ENCODE results near the gene FAM171A1.

FAM171A1 gene

GRCh38 chr10:15352201-15352600, 18.9 kb downstream of the FAM171A1 start:
- no peaks in the 10 kb centered on the region for H3K9me3 ChIP-seq (ENCODE audit: insufficient read depth, low read depth, low read length)
- H3K36me3 ChIP-seq (ENCODE audit: insufficient read depth, low read depth, low read length) = no peaks in the 10 kb centered on the region
- H3K27me3 ChIP-seq (ENCODE audit: insufficient read depth, low read length) = no peaks in the 10 kb centered on the region
- H3K4me1 ChIP-seq (ENCODE audit: insufficient read depth, low read length) = no peaks in the 10 kb centered on the region
- H3K4me3 ChIP-seq (ENCODE audit: low read length) = no peak overlapping the region
- no peak overlapping the region for H3K9ac ChIP-seq (ENCODE audit: low read depth, low read length)
- no peak overlapping the region for H3K27ac ChIP-seq (ENCODE audit: low read length)

- Histone ChIP-seq H3K9ac (ENCODE audit: low read depth, low read length) (no peak overlapping the region), H3K27me3 (ENCODE audit: insufficient read depth, low read length) (no peaks in the 10 kb centered on the region), H3K4me3 (ENCODE audit: low read length) (no peak overlapping the region), H3K27ac (ENCODE audit: low read length) (no peak overlapping the region), H3K4me1 (ENCODE audit: insufficient read depth, low read length) (no peaks in the 10 kb centered on the region), H3K36me3 (ENCODE audit: insufficient read depth, low read depth, low read length) (no peaks in the 10 kb centered on the region), H3K9me3 (ENCODE audit: insufficient read depth, low read depth, low read length) (no peaks in the 10 kb centered on the region)
Measured at GRCh38 chr10:15351099-15351820, 19.8 kb downstream of the FAM171A1 start.

DNA sequence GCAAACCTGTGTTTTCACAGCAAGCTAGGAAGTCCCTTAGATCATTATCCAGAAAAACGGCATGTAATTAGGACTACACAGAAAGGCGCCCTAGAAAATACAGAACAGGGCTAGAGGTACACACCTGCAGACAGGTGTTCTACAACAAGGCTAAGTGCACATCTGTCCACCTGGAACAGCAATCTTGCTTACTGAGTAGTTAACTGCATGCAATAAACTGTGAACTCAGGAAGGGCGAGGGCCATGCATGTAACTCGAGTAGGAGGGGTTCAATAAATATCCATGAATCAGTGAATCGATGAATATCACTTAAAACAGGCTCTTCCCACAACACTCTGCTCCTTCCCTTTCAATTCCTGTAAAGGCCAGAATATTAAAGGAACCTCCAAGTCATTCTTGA, 22.0 kb downstream of the FAM171A1 start:
- Histone ChIP-seq H3K4me3 (ENCODE audit: low read length) (no peak overlapping the region), H3K9me3 (ENCODE audit: insufficient read depth, low read depth, low read length) (no peaks in the 10 kb centered on the region)

GRCh38 chr10:15348579-15348978, 22.5 kb downstream of the FAM171A1 start:
- Histone ChIP-seq H3K27me3 (ENCODE audit: insufficient read depth, low read length) (no peaks in the 10 kb centered on the region), H3K36me3 (ENCODE audit: insufficient read depth, low read depth, low read length) (no peaks in the 10 kb centered on the region), H3K27ac (ENCODE audit: low read length) (no peak overlapping the region), H3K4me3 (ENCODE audit: low read length) (no peak overlapping the region), H3K9ac (ENCODE audit: low read depth, low read length) (no peak overlapping the region), H3K4me1 (ENCODE audit: insufficient read depth, low read length) (peaks cover 8% of the 10 kb centered on the region; the same call in 1 of the 2 replicates), H3K9me3 (ENCODE audit: insufficient read depth, low read depth, low read length) (no peaks in the 10 kb centered on the region)

More for the DNA sequence above, 22.0 kb downstream of the FAM171A1 start:
- Histone ChIP-seq H3K4me1 (ENCODE audit: insufficient read depth, low read length) (peaks cover 8% of the 10 kb centered on the region; the same call in 1 of the 2 replicates), H3K36me3 (ENCODE audit: insufficient read depth, low read depth, low read length) (no peaks in the 10 kb centered on the region), H3K27ac (ENCODE audit: low read length) (no peak overlapping the region), H3K9ac (ENCODE audit: low read depth, low read length) (no peak overlapping the region), H3K27me3 (ENCODE audit: insufficient read depth, low read length) (no peaks in the 10 kb centered on the region)

DNA sequence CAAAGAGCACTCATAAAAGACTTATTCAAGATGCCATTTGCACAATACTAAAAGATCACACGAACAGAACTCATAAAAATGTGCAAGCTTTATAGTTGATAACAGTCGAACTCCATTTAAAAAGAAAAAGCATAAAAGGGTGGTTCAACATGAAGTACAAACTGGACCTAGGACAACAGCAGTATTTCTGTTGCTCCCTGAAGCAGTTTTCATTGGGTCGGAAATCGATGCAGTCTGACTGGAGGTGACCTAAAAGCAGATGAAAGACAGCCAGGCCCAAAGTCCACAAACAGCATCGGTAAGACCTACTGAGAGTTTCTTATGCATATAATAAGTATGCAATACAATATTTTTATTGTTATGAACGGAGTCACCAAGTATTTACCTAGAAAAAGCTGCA, 23.9 kb downstream of the FAM171A1 start:
- Histone ChIP-seq H3K9ac (ENCODE audit: low read depth, low read length) (no peak overlapping the region), H3K4me3 (ENCODE audit: low read length) (no peak overlapping the region), H3K9me3 (ENCODE audit: insufficient read depth, low read depth, low read length) (no peaks in the 10 kb centered on the region), H3K36me3 (ENCODE audit: insufficient read depth, low read depth, low read length) (no peaks in the 10 kb centered on the region), H3K27ac (ENCODE audit: low read length) (no peak overlapping the region), H3K4me1 (ENCODE audit: insufficient read depth, low read length) (peaks cover 8% of the 10 kb centered on the region; the same call in 1 of the 2 replicates), H3K27me3 (ENCODE audit: insufficient read depth, low read length) (no peaks in the 10 kb centered on the region)

GRCh38 chr10:15346440-15347141, 24.5 kb downstream of the FAM171A1 start:
- Histone ChIP-seq H3K36me3 (ENCODE audit: insufficient read depth, low read depth, low read length) (no peaks in the 10 kb centered on the region), H3K27me3 (ENCODE audit: insufficient read depth, low read length) (no peaks in the 10 kb centered on the region), H3K9me3 (ENCODE audit: insufficient read depth, low read depth, low read length) (no peaks in the 10 kb centered on the region), H3K27ac (ENCODE audit: low read length) (no peak overlapping the region), H3K9ac (ENCODE audit: low read depth, low read length) (no peak overlapping the region), H3K4me3 (ENCODE audit: low read length) (no peak overlapping the region), H3K4me1 (ENCODE audit: insufficient read depth, low read length) (peaks cover 8% of the 10 kb centered on the region; the same call in 1 of the 2 replicates)

GRCh38 chr10:15345450-15345849, 25.6 kb downstream of the FAM171A1 start:
- H3K9me3 ChIP-seq (ENCODE audit: insufficient read depth, low read depth, low read length) = no peaks in the 10 kb centered on the region
- no peaks in the 10 kb centered on the region for H3K27me3 ChIP-seq (ENCODE audit: insufficient read depth, low read length)
- peak overlapping the region; percentile 61 for H3K27ac ChIP-seq (ENCODE audit: low read length)
- 0 out of 2 replicates have a peak overlapping the region, but pooled peaks have one; percentile 16 for H3K9ac ChIP-seq (ENCODE audit: low read depth, low read length)
- H3K4me3 ChIP-seq (ENCODE audit: low read length) = no peak overlapping the region
- no peaks in the 10 kb centered on the region for H3K36me3 ChIP-seq (ENCODE audit: insufficient read depth, low read depth, low read length)
- H3K4me1 ChIP-seq (ENCODE audit: insufficient read depth, low read length) = peaks cover 8% of the 10 kb centered on the region; the same call in 1 of the 2 replicates

- H3K27ac ChIP-seq (ENCODE audit: low read length) = peak overlapping the region; percentile 61
- 0 out of 2 replicates have a peak overlapping the region, but pooled peaks have one; percentile 16 for H3K9ac ChIP-seq (ENCODE audit: low read depth, low read length)
- no peaks in the 10 kb centered on the region for H3K9me3 ChIP-seq (ENCODE audit: insufficient read depth, low read depth, low read length)
- no peaks in the 10 kb centered on the region for H3K27me3 ChIP-seq (ENCODE audit: insufficient read depth, low read length)
- no peak overlapping the region for H3K4me3 ChIP-seq (ENCODE audit: low read length)
- no peaks in the 10 kb centered on the region for H3K36me3 ChIP-seq (ENCODE audit: insufficient read depth, low read depth, low read length)
- peaks cover 8% of the 10 kb centered on the region; the same call in 1 of the 2 replicates for H3K4me1 ChIP-seq (ENCODE audit: insufficient read depth, low read length)
Measured at GRCh38 chr10:15344876-15345285, 26.2 kb downstream of the FAM171A1 start.

DNA sequence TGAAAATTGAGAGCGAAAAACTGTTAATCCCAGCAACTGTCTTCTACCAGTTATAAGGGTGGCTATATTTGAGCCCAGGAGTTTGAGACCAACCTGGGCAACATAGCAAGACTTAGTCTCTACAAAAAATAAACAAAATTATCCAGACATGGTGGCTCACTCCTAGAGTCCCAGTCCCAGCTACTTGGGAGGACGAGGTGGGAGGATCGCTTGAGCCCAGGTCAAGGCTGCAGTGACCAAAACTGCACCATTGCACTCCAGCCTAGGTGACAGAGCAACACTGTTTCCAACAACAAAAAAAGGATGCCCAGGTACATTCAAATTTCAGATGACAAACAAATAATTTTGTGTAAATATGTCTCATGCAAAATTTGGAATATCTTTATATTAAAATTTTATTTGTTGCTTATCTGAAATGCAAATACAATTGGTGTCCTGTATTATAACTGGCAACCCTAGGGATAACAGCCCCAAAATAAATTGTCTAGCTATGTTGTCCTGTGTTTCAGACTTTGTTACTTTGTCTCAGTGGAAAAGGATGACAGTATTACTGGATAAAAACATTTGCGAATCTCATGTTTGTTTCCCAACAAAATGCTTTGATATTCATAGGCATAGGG, 26.7 kb downstream of the FAM171A1 start:
- Histone ChIP-seq H3K27me3 (ENCODE audit: insufficient read depth, low read length) (no peaks in the 10 kb centered on the region), H3K4me3 (ENCODE audit: low read length) (no peak overlapping the region), H3K36me3 (ENCODE audit: insufficient read depth, low read depth, low read length) (no peaks in the 10 kb centered on the region), H3K4me1 (ENCODE audit: insufficient read depth, low read length) (peaks cover 8% of the 10 kb centered on the region; the same call in 1 of the 2 replicates), H3K9ac (ENCODE audit: low read depth, low read length) (no peak overlapping the region), H3K9me3 (ENCODE audit: insufficient read depth, low read depth, low read length) (no peaks in the 10 kb centered on the region), H3K27ac (ENCODE audit: low read length) (no peak overlapping the region)

DNA sequence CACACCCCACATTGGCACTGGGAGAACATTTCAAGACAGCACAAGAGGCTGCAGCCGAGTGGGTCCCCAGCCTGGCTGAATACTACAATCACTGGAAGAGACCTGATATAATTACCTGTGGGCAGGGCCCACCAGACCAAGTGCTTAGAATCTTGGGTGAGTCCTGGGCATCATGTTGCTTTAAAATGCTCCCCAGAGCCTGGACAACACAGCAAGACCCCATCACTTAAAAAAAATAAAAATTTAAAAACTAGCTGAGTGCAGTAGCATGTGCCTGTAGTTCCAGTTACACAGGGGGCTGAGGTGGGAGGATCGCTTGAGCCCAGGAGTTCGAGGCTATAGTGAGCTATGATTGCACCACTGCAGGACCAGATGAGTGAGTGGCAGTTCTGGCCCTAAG, 28.1 kb downstream of the FAM171A1 start:
- H3K27ac ChIP-seq (ENCODE audit: low read length) = no peak overlapping the region
- H3K4me3 ChIP-seq (ENCODE audit: low read length) = no peak overlapping the region
- peaks cover 8% of the 10 kb centered on the region; the same call in 1 of the 2 replicates for H3K4me1 ChIP-seq (ENCODE audit: insufficient read depth, low read length)
- H3K9me3 ChIP-seq (ENCODE audit: insufficient read depth, low read depth, low read length) = no peaks in the 10 kb centered on the region
- H3K9ac ChIP-seq (ENCODE audit: low read depth, low read length) = no peak overlapping the region
- H3K27me3 ChIP-seq (ENCODE audit: insufficient read depth, low read length) = no peaks in the 10 kb centered on the region
- no peaks in the 10 kb centered on the region for H3K36me3 ChIP-seq (ENCODE audit: insufficient read depth, low read depth, low read length)

DNA sequence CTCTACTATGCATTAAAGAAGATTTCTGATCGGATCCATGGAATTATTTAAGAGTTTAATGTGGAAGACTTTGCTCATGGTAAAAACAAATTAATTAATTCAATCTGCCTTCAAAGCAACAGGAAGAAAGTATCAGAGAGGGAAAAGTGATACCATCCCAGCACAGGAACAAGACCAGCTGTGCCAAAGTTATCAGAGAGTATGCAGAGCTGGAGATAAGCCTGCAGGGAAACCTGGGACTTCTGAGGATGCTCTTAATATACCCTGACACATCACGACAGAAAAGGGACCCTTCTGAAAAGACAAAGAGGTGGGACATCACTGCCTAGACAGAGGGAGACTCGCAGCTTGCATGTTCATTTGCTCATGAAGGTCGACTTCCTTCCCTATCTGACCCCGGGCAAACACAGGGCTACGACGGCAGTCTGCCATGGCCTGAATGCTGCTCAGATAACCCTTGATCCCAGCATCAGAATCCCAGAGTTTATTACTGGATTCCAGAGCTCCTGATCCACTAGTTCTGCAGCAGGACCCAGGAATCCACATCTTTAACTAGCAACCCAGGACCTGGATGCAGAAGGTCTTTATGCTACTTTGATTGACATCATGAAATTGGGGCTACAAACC, 29.5 kb downstream of the FAM171A1 start:
- H3K27me3 ChIP-seq (ENCODE audit: insufficient read depth, low read length) = no peaks in the 10 kb centered on the region
- no peaks in the 10 kb centered on the region for H3K9me3 ChIP-seq (ENCODE audit: insufficient read depth, low read depth, low read length)
- H3K4me1 ChIP-seq (ENCODE audit: insufficient read depth, low read length) = peaks cover 8% of the 10 kb centered on the region; the same call in 1 of the 2 replicates
- no peak overlapping the region for H3K4me3 ChIP-seq (ENCODE audit: low read length)
- H3K36me3 ChIP-seq (ENCODE audit: insufficient read depth, low read depth, low read length) = no peaks in the 10 kb centered on the region
- no peak overlapping the region for H3K27ac ChIP-seq (ENCODE audit: low read length)
- no peak overlapping the region for H3K9ac ChIP-seq (ENCODE audit: low read depth, low read length)

All from iPS-20b (cell line).